Adrenal gland (tissue), 5 donors: ENCODE measurements around the gene CALML3.

Experiments
- POLR2A ChIP-seq, 2 donors: fragments of 450-650 bp; IDR thresholded peaks; one replicate each; pipeline ENCODE4 v1.6.1; 2017; ENCODE audit warnings: antibody characterized with exemption in 2 of 2, mild to moderate bottlenecking in 2 of 2, moderate library complexity in 1 of 2
- TF ChIP-seq, protein P1 (sequence below), 6 experiments: fragments of 450-650 bp in 4 of 6; fragments of 200-600 bp in 2 of 6; sonication (generic) in 1 of 6; IDR thresholded peaks; 1 replicate in 5 of 6; 2 replicates in 1 of 6; pipeline versions ENCODE4 v1.5.1 to v1.8.0; 2016 to 2021; ENCODE audit warnings: antibody characterized with exemption in 6 of 6, mild to moderate bottlenecking in 2 of 6, moderate library complexity in 1 of 6
- donor health status: DM: no; HTN: no; CAD: no.

DNA sequence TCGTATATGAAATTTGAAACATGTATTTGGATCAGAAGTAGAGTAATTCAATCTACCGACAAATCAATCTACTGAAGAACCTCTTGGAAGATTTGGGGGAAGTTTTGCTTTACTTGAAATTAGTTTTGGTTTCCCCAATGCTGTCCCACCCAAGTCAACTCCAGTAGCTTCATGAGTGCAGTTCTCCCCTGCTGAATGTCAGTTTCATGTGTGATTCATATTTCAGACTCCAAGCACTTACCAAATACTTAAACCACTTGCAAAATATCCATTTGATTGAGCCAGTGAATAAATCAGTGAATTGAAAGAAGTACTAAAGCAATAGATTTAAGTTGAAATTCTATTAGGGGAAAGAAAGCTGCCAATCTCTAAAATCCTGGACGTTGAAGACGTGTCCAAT lies 34.7 kb upstream of the CALML3 start:
- TF ChIP-seq, protein P1, sequence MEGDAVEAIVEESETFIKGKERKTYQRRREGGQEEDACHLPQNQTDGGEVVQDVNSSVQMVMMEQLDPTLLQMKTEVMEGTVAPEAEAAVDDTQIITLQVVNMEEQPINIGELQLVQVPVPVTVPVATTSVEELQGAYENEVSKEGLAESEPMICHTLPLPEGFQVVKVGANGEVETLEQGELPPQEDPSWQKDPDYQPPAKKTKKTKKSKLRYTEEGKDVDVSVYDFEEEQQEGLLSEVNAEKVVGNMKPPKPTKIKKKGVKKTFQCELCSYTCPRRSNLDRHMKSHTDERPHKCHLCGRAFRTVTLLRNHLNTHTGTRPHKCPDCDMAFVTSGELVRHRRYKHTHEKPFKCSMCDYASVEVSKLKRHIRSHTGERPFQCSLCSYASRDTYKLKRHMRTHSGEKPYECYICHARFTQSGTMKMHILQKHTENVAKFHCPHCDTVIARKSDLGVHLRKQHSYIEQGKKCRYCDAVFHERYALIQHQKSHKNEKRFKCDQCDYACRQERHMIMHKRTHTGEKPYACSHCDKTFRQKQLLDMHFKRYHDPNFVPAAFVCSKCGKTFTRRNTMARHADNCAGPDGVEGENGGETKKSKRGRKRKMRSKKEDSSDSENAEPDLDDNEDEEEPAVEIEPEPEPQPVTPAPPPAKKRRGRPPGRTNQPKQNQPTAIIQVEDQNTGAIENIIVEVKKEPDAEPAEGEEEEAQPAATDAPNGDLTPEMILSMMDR (IDR thresholded peaks at IDR 0.05) = no peak
- TF ChIP-seq POLR2A (IDR thresholded peaks at IDR 0.05) = no peak
